LNCaP clone FGC (cell line): ENCODE data around the gene ZNF594.
A peak's percentile ranks its signal among the peaks of the same experiment; 100 is the strongest.
"Not testable (repeated sequence)": the region's sequence is repeated elsewhere in the genome, so short reads cannot be mapped to it uniquely, and the experiment has no call there.

Experiments used
- DNase-seq: peaks from one replicate; pipeline ENCODE4 v3.0.0-alpha.2; 2011; ENCODE audit warnings: low read depth
- H3K4me3 ChIP-seq: 2 replicates; pipeline ENCODE4 v1.5.1; 2011; ENCODE audit warnings: mild to moderate bottlenecking, low read depth, low read length, control low read depth
- CTCF ChIP-seq: IDR thresholded peaks from 2 replicates; pipeline ENCODE4 v1.5.1; 2012; ENCODE audit warnings: mild to moderate bottlenecking; ENCODE audit not compliant: control insufficient read depth, insufficient read depth; ENCODE audit errors: extremely low read depth

The ZNF594 gene

GRCh38 chr17:5191541-5192417, at the start of gene ZNF594:
Gene ZNF594 (minus strand): TSS chr17:5191868. CDS start chr17:5184256, 7,612 bp downstream.
- DNase-seq = no peak
- TF ChIP-seq CTCF = peak; percentile 56
- H3K4me3 ChIP-seq = peak within 1 kb of the TSS; percentile 43

GRCh38 chr17:5239769-5240168, 48.1 kb upstream of the ZNF594 start:
- DNase-seq, H3K4me3 ChIP-seq: not testable (repeated sequence)

GRCh38 chr17:5238333-5238732, 46.7 kb upstream of the ZNF594 start:
- H3K4me3 ChIP-seq = no peak overlapping the region
- no peak for DNase-seq
- TF ChIP-seq CTCF = no peak

GRCh38 chr17:5237541-5238016, 45.9 kb upstream of the ZNF594 start:
- peak; percentile 39 for DNase-seq
- peak; percentile 69 for TF ChIP-seq CTCF
- no peak overlapping the region for H3K4me3 ChIP-seq

GRCh38 chr17:5236938-5237540, 45.4 kb upstream of the ZNF594 start:
- no peak for TF ChIP-seq CTCF

GRCh38 chr17:5234645-5235576, 43.2 kb upstream of the ZNF594 start, which contains the start of gene SCIMP:
Gene SCIMP (minus strand): TSS chr17:5234860. CDS start chr17:5234755, 105 bp downstream.
- DNase-seq = no peak
- TF ChIP-seq CTCF = no peak
- H3K4me3 ChIP-seq = no peak within 1 kb of the TSS

More at GRCh38 chr17:5236938-5237540, 45.4 kb upstream of the ZNF594 start:
- no peak for DNase-seq
- H3K4me3 ChIP-seq = no peak overlapping the region

- DNase-seq = not testable (repeated sequence)
Measured at GRCh38 chr17:5233492-5233891, 41.8 kb upstream of the ZNF594 start.

More at GRCh38 chr17:5233492-5233891, 41.8 kb upstream of the ZNF594 start:
- H3K4me3 ChIP-seq = not testable (repeated sequence)
